Measurements from ENCODE around the gene MAPK10.

GRCh38 chr4:86218746-86219473 is 140.9 kb downstream of the MAPK10 start:
- TF ChIP-seq CTCF (IDR thresholded peaks at IDR 0.05): no peak
- no peak for TF ChIP-seq POLR2AphosphoS5 (IDR thresholded peaks at IDR 0.05)
- TF ChIP-seq POLR2A (IDR thresholded peaks at IDR 0.05; ENCODE audit: low read depth): no peak
- no peak for TF ChIP-seq EP300 (IDR thresholded peaks at IDR 0.05)
